HEK293T (cell line): ENCODE data around the gene CYP4F22.
"Not testable (repeated sequence)": the region's sequence is repeated elsewhere in the genome, so short reads cannot be mapped to it uniquely, and the experiment has no call there.

Source experiments
- CTCF ChIA-PET: fragments of 350-600 bp; formaldehyde crosslinking; extraction: SDS; loops from one replicate; lab custom pipeline; 2021; ENCODE audit warnings: antibody characterized with exemption, inconsistent platforms; lab: Yijun Ruan, JAX
- POLR2A ChIA-PET: fragments of 350-600 bp; formaldehyde crosslinking; extraction: SDS; loops from one replicate; lab custom pipeline; 2020; ENCODE audit warnings: antibody characterized with exemption, inconsistent platforms; lab: Yijun Ruan, JAX
- DNase-seq: peaks from one replicate; pipeline ENCODE4 v3.0.0; 2012; ENCODE audit warnings: mixed read lengths; ENCODE audit errors: extremely low spot score
- ARNT ChIP-seq: fragments of 450-650 bp; IDR thresholded peaks from 2 replicates; pipeline ENCODE4 v1.6.1; 2017; ENCODE audit warnings: mild to moderate bottlenecking
- BHLHE40 ChIP-seq: fragments of 450-650 bp; IDR thresholded peaks from 2 replicates; pipeline ENCODE4 v1.6.1; 2016; ENCODE audit warnings: mild to moderate bottlenecking, moderate library complexity, borderline replicate concordance
- CTBP1 ChIP-seq: fragments of 450-650 bp; IDR thresholded peaks from 2 replicates; pipeline ENCODE4 v1.6.1; 2016; ENCODE audit warnings: borderline replicate concordance
- ELF4 ChIP-seq: fragments of 450-650 bp; IDR thresholded peaks from 2 replicates; pipeline ENCODE4 v1.6.1; 2017; ENCODE audit warnings: antibody characterized with exemption
- FOXA1 ChIP-seq: fragments of 450-650 bp; IDR thresholded peaks from 2 replicates; pipeline ENCODE4 v1.6.1; 2016; ENCODE audit warnings: mild to moderate bottlenecking
- FOXK2 ChIP-seq: fragments of 450-650 bp; IDR thresholded peaks from 2 replicates; pipeline ENCODE4 v1.6.1; 2016; ENCODE audit warnings: mild to moderate bottlenecking
- FOXM1 ChIP-seq: fragments of 450-650 bp; IDR thresholded peaks from 2 replicates; pipeline ENCODE4 v1.6.1; 2017; ENCODE audit warnings: mild to moderate bottlenecking, borderline replicate concordance
- HDGF ChIP-seq: fragments of 450-650 bp; IDR thresholded peaks from 2 replicates; pipeline ENCODE4 v1.6.1; 2017; ENCODE audit warnings: antibody characterized with exemption, borderline replicate concordance
- L3MBTL2 ChIP-seq: fragments of 450-650 bp; conservative IDR thresholded peaks from 2 replicates; pipeline ENCODE4 v1.6.1; 2016; ENCODE audit warnings: mild to moderate bottlenecking
- LEF1 ChIP-seq: fragments of 450-650 bp; IDR thresholded peaks from 2 replicates; pipeline ENCODE4 v1.6.1; 2017; ENCODE audit warnings: mild to moderate bottlenecking, borderline replicate concordance
- NFRKB ChIP-seq: fragments of 450-650 bp; IDR thresholded peaks from 2 replicates; pipeline ENCODE4 v1.6.1; 2016; ENCODE audit warnings: mild to moderate bottlenecking, moderate library complexity
- SP1 ChIP-seq: fragments of 450-650 bp; IDR thresholded peaks from 2 replicates; pipeline ENCODE4 v1.6.1; 2017
- SUZ12 ChIP-seq: fragments of 450-650 bp; IDR thresholded peaks from 2 replicates; pipeline ENCODE4 v1.6.1; 2016; ENCODE audit warnings: mild to moderate bottlenecking
- TARDBP ChIP-seq: fragments of 450-650 bp; IDR thresholded peaks from 2 replicates; pipeline ENCODE4 v1.6.1; 2016
- ZNF384 ChIP-seq: fragments of 450-650 bp; IDR thresholded peaks from 2 replicates; pipeline ENCODE4 v1.6.1; 2016
- TF ChIP-seq, protein P1 (sequence below): fragments of 450-650 bp; IDR thresholded peaks from 2 replicates; pipeline ENCODE4 v1.6.1; 2016

CYP4F22 gene

DNA sequence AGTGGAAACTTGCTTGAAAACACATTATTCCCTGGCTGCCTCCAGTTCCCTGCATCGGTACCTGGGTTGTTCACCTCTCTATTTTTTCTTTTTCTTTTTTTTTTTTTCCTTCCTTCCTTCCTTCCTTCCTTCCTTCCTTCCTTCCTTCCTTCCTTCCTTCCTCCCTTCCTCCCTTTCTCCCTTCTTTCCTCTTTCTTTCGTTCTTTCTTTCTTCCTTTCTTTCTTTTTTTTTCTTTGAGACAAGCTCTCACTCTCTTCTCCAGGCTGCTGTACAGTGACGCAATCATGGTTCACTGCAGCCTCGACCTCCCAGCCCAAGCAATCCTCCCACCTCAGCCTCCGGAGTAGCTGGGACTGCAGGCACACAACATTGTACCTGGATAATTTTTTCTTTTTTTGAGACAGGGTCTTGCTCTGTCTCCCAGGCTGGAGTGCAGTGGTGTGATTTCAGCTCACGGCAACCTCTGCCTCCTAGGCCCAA lies 40.6 kb upstream of the CYP4F22 start:
- POLR2A ChIA-PET = no interaction called here
- DNase-seq = no peak
- TF ChIP-seq FOXM1 (no peak), CTBP1 (no peak), SUZ12 (no peak), HDGF (no peak)
- TF ChIP-seq, protein P1, sequence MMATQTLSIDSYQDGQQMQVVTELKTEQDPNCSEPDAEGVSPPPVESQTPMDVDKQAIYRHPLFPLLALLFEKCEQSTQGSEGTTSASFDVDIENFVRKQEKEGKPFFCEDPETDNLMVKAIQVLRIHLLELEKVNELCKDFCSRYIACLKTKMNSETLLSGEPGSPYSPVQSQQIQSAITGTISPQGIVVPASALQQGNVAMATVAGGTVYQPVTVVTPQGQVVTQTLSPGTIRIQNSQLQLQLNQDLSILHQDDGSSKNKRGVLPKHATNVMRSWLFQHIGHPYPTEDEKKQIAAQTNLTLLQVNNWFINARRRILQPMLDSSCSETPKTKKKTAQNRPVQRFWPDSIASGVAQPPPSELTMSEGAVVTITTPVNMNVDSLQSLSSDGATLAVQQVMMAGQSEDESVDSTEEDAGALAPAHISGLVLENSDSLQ = no peak
- CTCF ChIA-PET = interaction anchor here (1.2 kb wide), 1 partner anchor 88 kb away, joined by 3 read pairs; no protein-coding TSS in a partner anchor

DNA sequence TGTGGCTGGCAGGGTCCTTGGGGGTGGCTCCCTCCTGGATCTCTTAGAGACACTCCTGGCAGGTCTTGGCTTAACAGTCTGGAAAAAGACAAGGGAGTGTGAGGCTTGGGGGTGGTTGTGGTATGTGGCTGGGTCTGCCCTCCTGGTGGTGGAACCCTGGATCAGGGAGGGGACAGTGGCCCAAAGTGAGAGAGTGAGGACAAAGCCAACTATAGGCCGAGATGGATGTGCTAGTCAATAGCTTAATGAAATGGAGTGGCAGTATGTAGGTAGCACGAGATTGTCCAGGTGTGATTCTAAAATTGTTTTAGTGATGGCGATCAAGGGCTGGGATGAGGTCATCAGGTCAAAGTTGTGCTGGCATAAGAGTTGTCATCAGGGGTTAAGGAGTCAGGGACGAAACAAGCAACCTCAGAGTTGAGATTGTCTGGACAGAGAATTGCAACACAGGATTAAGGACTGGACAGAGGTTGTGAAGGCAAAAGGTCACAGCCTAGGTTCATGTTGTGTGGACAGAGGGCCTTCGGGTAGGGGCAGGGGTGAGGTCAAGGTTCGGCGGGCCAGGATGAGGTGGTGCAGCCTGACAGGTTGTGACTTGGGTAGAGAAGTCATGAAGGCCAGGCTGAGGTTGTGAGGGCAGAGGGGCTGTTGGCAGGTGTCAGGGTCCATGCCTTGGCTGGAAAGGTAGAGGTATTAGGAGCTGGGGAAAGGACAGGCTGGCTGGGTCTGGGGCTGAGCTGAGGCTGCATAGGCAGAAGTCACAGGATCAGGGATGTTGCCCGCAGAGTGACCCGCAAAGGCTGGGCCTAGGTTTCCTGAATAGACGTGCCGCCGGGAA lies 39.4 kb upstream of the CYP4F22 start:
- TF ChIP-seq SUZ12 = no peak
- no peak for TF ChIP-seq L3MBTL2
- TF ChIP-seq, protein P1 = no peak
- TF ChIP-seq FOXM1 = no peak
- no peak for TF ChIP-seq FOXA1
- TF ChIP-seq FOXK2 = no peak
- no peak for TF ChIP-seq SP1
- TF ChIP-seq BHLHE40 = no peak
- TF ChIP-seq HDGF = no peak
- TF ChIP-seq ELF4 = no peak
- TF ChIP-seq ZNF384 = no peak
- no peak for TF ChIP-seq TARDBP
- no peak for TF ChIP-seq LEF1
- no peak for TF ChIP-seq ARNT
- no peak for DNase-seq
- ChIA-PET POLR2A (no interaction called here), CTCF (interaction anchor here (0.8 to 1.2 kb wide), 2 partner anchors 11 to 87 kb away, joined by 3 read pairs; no protein-coding TSS in a partner anchor)

DNA sequence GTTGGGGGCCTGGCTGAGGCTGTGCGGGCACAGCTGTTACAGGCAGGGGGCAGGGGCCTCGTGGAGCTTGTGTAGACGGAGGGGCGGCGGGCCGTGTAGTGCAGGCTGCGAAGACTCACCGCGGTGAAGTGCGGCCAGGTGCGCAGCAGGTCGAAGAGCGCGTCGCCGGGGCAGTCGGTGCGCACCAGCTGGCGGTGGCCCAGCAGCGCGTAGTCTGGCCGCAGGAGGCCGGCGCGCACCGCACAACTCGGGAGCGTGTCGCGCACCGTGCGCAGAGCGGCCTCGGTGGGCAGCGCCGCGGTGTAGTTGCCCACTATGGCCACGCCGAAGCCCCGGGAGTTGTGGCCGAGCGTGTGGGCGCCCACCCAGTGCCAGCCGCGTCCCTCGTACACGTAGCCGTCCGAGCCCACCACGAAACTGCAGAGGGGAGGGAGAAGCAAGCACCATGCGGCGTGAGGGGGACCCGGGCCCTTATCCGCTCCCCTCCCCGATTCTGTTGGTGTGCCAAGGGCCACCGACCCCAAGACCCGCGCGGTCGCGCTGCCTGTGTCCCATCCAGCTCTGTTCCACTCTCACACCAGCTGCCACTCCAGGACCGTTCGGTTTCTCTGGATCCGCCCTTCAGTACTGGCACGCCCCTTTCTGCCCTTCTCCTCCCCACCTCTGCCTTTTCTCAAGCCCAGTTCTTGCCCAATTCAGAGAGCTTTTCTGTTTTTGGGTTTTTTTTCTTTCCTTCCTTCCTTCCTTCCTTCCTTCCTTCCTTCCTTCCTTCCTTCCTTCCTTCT lies 38.6 kb upstream of the CYP4F22 start:
- DNase-seq = no peak
- POLR2A ChIA-PET = no interaction called here
- TF ChIP-seq SP1 (no peak), ZNF384 (no peak), ELF4 (no peak), BHLHE40 (no peak), TARDBP (no peak), FOXM1 (no peak), HDGF (no peak), SUZ12 (no peak), FOXK2 (no peak)
- TF ChIP-seq, protein P1 = no peak
- CTCF ChIA-PET = interaction anchor here (0.8 kb wide), 1 partner anchor 10 kb away, joined by 3 read pairs; no protein-coding TSS in a partner anchor

DNA sequence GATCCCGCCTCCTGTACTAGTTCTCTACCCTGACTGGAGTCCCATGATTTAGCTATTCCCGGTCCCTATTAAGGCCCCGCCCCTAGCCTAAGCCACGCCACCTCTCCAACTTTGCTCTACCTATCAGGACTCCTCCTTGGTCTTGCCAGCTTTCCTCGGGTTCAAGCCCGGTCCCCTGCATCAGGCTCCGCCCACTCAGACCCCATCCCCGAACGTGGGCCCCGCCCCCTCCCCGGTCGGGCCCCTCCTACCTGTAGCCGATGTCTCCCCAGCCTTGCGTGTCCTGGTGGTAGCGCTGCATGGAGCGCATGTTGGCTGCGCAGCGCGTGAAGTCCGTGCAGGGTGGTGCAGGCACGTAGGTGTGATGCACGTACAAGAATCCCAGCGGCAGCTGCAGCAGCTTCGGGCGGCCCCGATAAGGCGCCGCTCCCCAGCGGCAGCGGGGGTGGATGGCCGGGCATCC lies 36.7 kb upstream of the CYP4F22 start:
- ChIA-PET POLR2A (no interaction called here), CTCF (no interaction called here)

DNA sequence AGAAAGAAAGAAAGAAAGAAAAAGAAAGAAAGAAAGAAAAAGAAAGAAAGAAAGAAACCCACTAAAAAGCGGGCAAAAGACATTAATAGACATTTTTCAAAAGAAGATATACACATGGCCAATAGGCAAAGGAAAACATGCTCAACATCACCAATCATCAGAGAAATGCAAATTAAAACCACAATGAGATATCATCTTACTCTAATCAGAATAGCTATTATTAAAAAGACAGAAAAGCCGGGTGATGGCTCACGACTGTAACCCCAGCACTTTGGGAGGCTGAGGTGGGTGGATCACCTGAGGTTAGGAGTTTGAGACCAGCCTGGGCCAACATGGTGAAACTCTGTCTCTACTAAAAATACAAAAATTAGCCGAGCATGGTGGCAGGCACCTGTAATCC lies 34.5 kb upstream of the CYP4F22 start:
- POLR2A ChIA-PET, DNase-seq, CTCF ChIA-PET: not testable (repeated sequence)

More for the DNA sequence above, 36.7 kb upstream of the CYP4F22 start:
- no peak for TF ChIP-seq SP1
- TF ChIP-seq TARDBP = no peak
- no peak for TF ChIP-seq BHLHE40
- no peak for TF ChIP-seq ZNF384
- TF ChIP-seq, protein P1 = no peak
- TF ChIP-seq ARNT = no peak
- no peak for TF ChIP-seq ELF4
- no peak for TF ChIP-seq L3MBTL2
- TF ChIP-seq FOXA1 = no peak
- no peak for TF ChIP-seq HDGF
- no peak for TF ChIP-seq CTBP1
- TF ChIP-seq NFRKB = no peak
- TF ChIP-seq FOXK2 = no peak
- no peak for DNase-seq
